ENCODE results near the gene CLASP1. TPM values are rescaled to one million over a fixed set of nuclear protein-coding genes. Genes with fewer than 3 reads are reported as not detected.

CLASP1 gene
- polyA plus RNA-seq, 1 donor (not counting 4 experiments of a cell fraction or from before 2014, with no cell fraction given) = 16.7 TPM

GRCh38 chr2:121690095-121690494 lies 40.8 kb upstream of the CLASP1 start:
- no peaks in the 10 kb centered on the region for H3K79me2 ChIP-seq (ENCODE audit: control insufficient read depth, insufficient read depth, low read length)
- H2AFZ ChIP-seq (ENCODE audit: control insufficient read depth, low read length) = no peak overlapping the region
- no peak overlapping the region for H3K9ac ChIP-seq (ENCODE audit: control insufficient read depth, extremely low read depth, insufficient read depth, low read length)
- dilution Hi-C loops (cut with MboI; ENCODE audit: extremely low pct_ligation_motif_present, low sequenced_read_pairs) = no loop called here
- H3K27me3 ChIP-seq (ENCODE audit: control insufficient read depth, extremely low read depth, insufficient read depth, low read length) = no peaks in the 10 kb centered on the region
- H3K36me3 ChIP-seq (ENCODE audit: control insufficient read depth in 2 of 2, extremely low read depth in 1 of 2, insufficient read depth in 2 of 2, low read length in 2 of 2) = no peaks in the 10 kb centered on the region
- no peak overlapping the region for H3K4me2 ChIP-seq (ENCODE audit: control insufficient read depth, extremely low read depth, insufficient read depth, low read depth, low read length)
- no peak for FAIRE-seq
- H3K4me3 ChIP-seq (ENCODE audit: control insufficient read depth in 2 of 3, extremely low read depth in 1 of 3, insufficient read depth in 2 of 3, low read depth in 1 of 3, low read length in 3 of 3) = no peak overlapping the region
- H3K9me1 ChIP-seq (ENCODE audit: control insufficient read depth, extremely low read depth, insufficient read depth, low read length) = no peaks in the 10 kb centered on the region
- no peaks in the 10 kb centered on the region for H4K20me1 ChIP-seq (ENCODE audit: control insufficient read depth, extremely low read depth, insufficient read depth, low read length)
- no peak for TF ChIP-seq CTCF (optimal IDR thresholded peaks at IDR 0.05 in 1 of 3, IDR thresholded peaks at IDR 0.05 in 1 of 3, conservative IDR thresholded peaks at IDR 0.05 in 1 of 3; ENCODE audit: extremely low read depth in 1 of 3, insufficient read depth in 2 of 3, low read length in 3 of 3)
- no peak for TF ChIP-seq EZH2 (IDR thresholded peaks at IDR 0.05; ENCODE audit: low read length)
- peaks cover 6% of the 10 kb centered on the region for H3K4me1 ChIP-seq (ENCODE audit: control insufficient read depth, extremely low read depth, insufficient read depth, low read length)
- no peak overlapping the region for H3K27ac ChIP-seq (ENCODE audit: control insufficient read depth, insufficient read depth, low read length)
- DNase-seq (ENCODE audit: low read depth, low spot score) = no peak
- H3K9me3 ChIP-seq (ENCODE audit: control insufficient read depth, low read depth, low read length) = no peaks in the 10 kb centered on the region

GRCh38 chr2:121689356-121689755 lies 40.1 kb upstream of the CLASP1 start:
- no peaks in the 10 kb centered on the region for H3K36me3 ChIP-seq (ENCODE audit: control insufficient read depth in 2 of 2, extremely low read depth in 1 of 2, insufficient read depth in 2 of 2, low read length in 2 of 2)
- H3K4me3 ChIP-seq (ENCODE audit: control insufficient read depth in 2 of 3, extremely low read depth in 1 of 3, insufficient read depth in 2 of 3, low read depth in 1 of 3, low read length in 3 of 3) = no peak overlapping the region
- no peaks in the 10 kb centered on the region for H4K20me1 ChIP-seq (ENCODE audit: control insufficient read depth, extremely low read depth, insufficient read depth, low read length)
- FAIRE-seq (no peak), DNase-seq (ENCODE audit: low read depth, low spot score) (no peak)
- H3K4me1 ChIP-seq (ENCODE audit: control insufficient read depth, extremely low read depth, insufficient read depth, low read length) = no peaks in the 10 kb centered on the region
- no peak overlapping the region for H3K27ac ChIP-seq (ENCODE audit: control insufficient read depth, insufficient read depth, low read length)
- peak; percentile 26 to 38 (median 29) for TF ChIP-seq CTCF (optimal IDR thresholded peaks at IDR 0.05 in 1 of 3, IDR thresholded peaks at IDR 0.05 in 1 of 3, conservative IDR thresholded peaks at IDR 0.05 in 1 of 3; ENCODE audit: extremely low read depth in 1 of 3, insufficient read depth in 2 of 3, low read length in 3 of 3)
- no peak for TF ChIP-seq EZH2 (IDR thresholded peaks at IDR 0.05; ENCODE audit: low read length)
- H3K9me3 ChIP-seq (ENCODE audit: control insufficient read depth, low read depth, low read length) = peaks cover 2% of the 10 kb centered on the region
- H3K9ac ChIP-seq (ENCODE audit: control insufficient read depth, extremely low read depth, insufficient read depth, low read length) = no peak overlapping the region
- no peaks in the 10 kb centered on the region for H3K9me1 ChIP-seq (ENCODE audit: control insufficient read depth, extremely low read depth, insufficient read depth, low read length)
- no peaks in the 10 kb centered on the region for H3K79me2 ChIP-seq (ENCODE audit: control insufficient read depth, insufficient read depth, low read length)
- dilution Hi-C loops (cut with MboI; ENCODE audit: extremely low pct_ligation_motif_present, low sequenced_read_pairs) = no loop called here
- no peaks in the 10 kb centered on the region for H3K27me3 ChIP-seq (ENCODE audit: control insufficient read depth, extremely low read depth, insufficient read depth, low read length)
- H3K4me2 ChIP-seq (ENCODE audit: control insufficient read depth, extremely low read depth, insufficient read depth, low read depth, low read length) = no peak overlapping the region
- no peak overlapping the region for H2AFZ ChIP-seq (ENCODE audit: control insufficient read depth, low read length)

All from keratinocyte (primary cell).